NT2/D1 (cell line): ENCODE measurements around the gene SHF.

Experiments used
- DNase-seq: peaks from one replicate; pipeline ENCODE4 v3.0.0-alpha.2; 2011; ENCODE audit warnings: low read depth, low spot score
- H3K27me3 ChIP-seq: 2 replicates; pipeline ENCODE4 v1.6.0; 2011; ENCODE audit warnings: mild to moderate bottlenecking; ENCODE audit not compliant: insufficient read length, insufficient read depth
- H3K36me3 ChIP-seq: 2 replicates; pipeline ENCODE4 v1.6.1; 2011; ENCODE audit warnings: mild to moderate bottlenecking, low read length, mixed read lengths; ENCODE audit not compliant: insufficient read depth, insufficient read length
- H3K4me1 ChIP-seq: 2 replicates; pipeline ENCODE4 v1.5.1; 2011; ENCODE audit not compliant: insufficient read depth, insufficient read length
- H3K4me3 ChIP-seq: 2 replicates; pipeline ENCODE4 v1.5.1; 2011; ENCODE audit warnings: low read depth; ENCODE audit not compliant: insufficient read length
- H3K9ac ChIP-seq: 2 replicates; pipeline ENCODE4 v1.6.0; 2011; ENCODE audit warnings: low read depth; ENCODE audit not compliant: insufficient read length
- H3K9me3 ChIP-seq: 2 replicates; pipeline ENCODE4 v1.5.1; 2011; ENCODE audit warnings: mild to moderate bottlenecking, low read length; ENCODE audit not compliant: insufficient read depth
- SUZ12 ChIP-seq: IDR thresholded peaks from 2 replicates; pipeline ENCODE4 v1.6.1; 2011; ENCODE audit not compliant: insufficient read length, insufficient read depth; ENCODE audit errors: extremely low read depth
- YY1 ChIP-seq: IDR thresholded peaks from 2 replicates; pipeline ENCODE4 v1.6.1; 2011; ENCODE audit not compliant: insufficient read length, insufficient read depth
- ZNF274 ChIP-seq: IDR thresholded peaks from 2 replicates; pipeline ENCODE4 v1.6.1; 2011; ENCODE audit warnings: mild to moderate bottlenecking, low read depth, low read length

The SHF gene

DNA sequence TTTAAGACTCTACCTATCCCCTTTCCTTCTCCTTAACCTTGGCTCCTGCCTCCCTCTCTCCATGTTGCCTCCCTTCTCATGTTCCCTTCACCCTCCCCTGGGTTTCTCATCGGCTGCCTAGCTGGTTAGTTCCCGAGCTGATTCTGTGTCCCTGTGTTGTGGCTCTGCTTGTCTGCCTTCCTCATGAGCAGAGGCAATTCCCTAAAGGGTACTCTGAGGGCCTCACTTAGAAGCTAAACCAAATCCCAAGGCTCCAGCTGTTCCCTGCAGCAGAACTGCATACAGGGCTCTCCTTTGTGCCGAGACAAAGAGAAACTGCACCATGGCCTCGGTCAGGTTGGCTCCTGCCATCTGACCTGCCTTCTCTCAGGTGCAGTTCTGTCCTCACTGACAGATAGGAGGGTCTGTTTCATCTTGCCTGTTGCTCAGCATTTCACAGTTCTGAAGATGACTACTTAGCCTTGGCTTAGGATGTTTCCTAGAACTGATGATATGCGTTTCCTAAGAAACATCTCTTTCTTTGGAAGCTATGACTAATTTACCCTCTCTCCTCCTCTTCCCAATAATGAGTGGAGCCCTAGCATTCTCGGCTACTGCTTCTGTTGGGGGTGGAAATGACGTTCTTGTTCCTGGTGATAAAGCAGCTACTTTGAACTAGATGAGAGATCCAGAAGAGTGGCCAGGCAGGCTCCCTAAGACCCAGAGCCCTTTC is 30.9 kb downstream of the SHF start:
- TF ChIP-seq ZNF274 (no peak), YY1 (no peak), SUZ12 (no peak)
- no peak overlapping the region for H3K4me3 ChIP-seq
- peaks cover 6% of the 10 kb centered on the region for H3K4me1 ChIP-seq
- H3K36me3 ChIP-seq = no peaks in the 10 kb centered on the region
- no peaks in the 10 kb centered on the region for H3K9me3 ChIP-seq
- H3K27me3 ChIP-seq = no peaks in the 10 kb centered on the region
- DNase-seq = no peak
- H3K9ac ChIP-seq = no peak overlapping the region

DNA sequence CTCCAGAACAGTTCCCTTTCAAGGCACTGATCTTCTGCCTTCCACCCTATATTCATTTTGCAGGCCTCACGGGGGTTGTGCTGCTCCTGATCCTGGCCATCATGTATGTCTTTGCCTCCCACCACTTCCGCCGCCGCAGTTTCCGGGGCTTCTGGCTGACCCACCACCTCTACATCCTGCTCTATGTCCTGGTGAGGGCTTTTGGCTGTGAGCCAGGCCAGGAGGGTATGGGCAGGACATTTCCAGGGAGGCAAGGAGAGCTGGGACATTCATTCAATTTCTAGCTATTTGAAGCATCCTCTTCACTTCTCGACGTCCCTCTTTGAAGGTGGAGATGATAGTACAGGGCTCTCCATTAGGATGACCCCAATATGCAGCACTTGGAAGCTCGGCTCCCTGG is 32.0 kb downstream of the SHF start:
- DNase-seq = no peak
- no peak overlapping the region for H3K4me3 ChIP-seq
- TF ChIP-seq ZNF274 (no peak), YY1 (no peak), SUZ12 (no peak)
- H3K4me1 ChIP-seq = peaks cover 6% of the 10 kb centered on the region
- H3K9me3 ChIP-seq = no peaks in the 10 kb centered on the region
- no peak overlapping the region for H3K9ac ChIP-seq
- H3K36me3 ChIP-seq = no peaks in the 10 kb centered on the region
- no peaks in the 10 kb centered on the region for H3K27me3 ChIP-seq

DNA sequence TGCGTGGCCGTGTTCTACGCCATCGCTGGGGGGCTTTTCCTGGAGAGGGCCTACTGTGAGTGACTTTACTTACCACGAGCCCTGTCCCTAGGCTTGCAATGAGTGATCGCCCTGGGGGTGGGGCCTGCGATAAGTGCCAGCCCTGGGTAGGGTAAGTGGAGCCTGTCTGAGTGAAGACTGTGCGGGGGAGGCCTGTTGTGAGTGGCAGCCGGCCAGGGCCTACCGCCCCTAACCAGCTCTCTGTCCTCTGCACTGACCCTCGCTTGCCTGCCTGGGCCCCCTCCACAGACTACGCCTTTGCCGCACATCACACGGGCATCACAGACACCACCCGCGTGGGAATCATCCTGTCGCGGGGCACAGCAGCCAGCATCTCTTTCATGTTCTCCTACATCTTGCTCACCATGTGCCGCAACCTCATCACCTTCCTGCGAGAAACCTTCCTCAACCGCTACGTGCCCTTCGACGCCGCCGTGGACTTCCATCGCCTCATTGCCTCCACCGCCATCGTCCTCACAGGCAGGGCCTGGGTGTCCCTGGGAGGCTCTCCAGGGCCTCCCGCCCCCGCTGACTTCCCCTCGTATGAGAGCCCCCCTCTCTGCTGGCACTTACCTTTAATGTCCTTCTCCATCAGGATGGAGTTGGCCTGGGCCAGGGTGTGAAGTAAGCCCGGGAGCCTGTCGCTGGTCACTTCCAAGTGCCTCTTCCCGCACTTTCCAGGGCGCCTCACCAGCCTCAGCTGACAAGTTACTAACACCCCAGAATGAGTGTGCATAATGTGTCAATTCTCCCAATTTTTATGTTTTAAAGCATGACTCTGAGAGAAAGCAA is 35.6 kb downstream of the SHF start:
- TF ChIP-seq SUZ12 (no peak), ZNF274 (no peak), YY1 (no peak)

DNA sequence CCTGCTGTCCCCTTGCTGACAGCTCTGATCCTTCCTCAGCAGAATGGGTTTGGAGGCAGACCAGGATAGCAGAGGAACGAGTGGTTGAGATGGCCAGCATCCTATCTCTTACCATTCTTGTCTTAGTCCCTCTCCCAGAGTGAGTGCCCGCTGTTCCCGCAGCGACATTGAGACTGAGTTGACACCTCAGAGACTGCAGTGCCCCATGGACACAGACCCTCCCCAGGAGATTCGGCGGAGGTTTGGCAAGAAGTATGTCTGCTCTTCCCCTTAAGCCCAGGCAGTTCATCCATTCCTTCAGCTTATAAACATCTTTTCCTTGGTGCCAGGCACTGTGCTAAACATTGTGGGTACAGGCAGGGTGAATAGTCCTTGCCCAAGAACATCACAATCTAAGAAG is 36.8 kb downstream of the SHF start:
- no peaks in the 10 kb centered on the region for H3K36me3 ChIP-seq
- DNase-seq = no peak
- H3K4me1 ChIP-seq = no peaks in the 10 kb centered on the region
- TF ChIP-seq YY1 (no peak), SUZ12 (no peak), ZNF274 (no peak)
- H3K4me3 ChIP-seq = no peak overlapping the region
- no peaks in the 10 kb centered on the region for H3K9me3 ChIP-seq
- no peak overlapping the region for H3K9ac ChIP-seq
- H3K27me3 ChIP-seq = no peaks in the 10 kb centered on the region

More for the DNA sequence above, 35.6 kb downstream of the SHF start:
- Histone ChIP-seq H3K9ac (no peak overlapping the region), H3K27me3 (no peaks in the 10 kb centered on the region), H3K4me1 (no peaks in the 10 kb centered on the region), H3K9me3 (no peaks in the 10 kb centered on the region), H3K36me3 (no peaks in the 10 kb centered on the region), H3K4me3 (no peak overlapping the region)
- no peak for DNase-seq

DNA sequence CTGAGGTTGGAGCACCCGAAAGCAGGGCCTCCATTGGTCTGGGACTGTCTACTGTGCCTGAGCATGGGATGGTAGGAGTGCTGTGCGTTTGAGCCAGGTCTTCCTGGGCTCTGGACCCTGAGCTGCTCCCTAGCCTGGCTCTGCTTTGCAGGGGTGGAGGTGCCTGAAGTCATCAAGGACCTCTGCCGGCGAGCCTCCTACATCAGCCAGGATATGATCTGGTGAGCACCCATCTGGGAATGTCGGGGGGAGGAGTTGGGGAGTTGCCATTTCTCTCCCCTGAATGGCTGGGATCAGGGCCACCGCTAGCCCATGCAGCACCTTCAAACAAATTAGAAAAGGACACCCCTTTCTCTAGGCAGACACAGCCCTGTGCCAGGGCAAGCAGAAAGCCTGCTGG is 37.3 kb downstream of the SHF start:
- no peak overlapping the region for H3K9ac ChIP-seq
- H3K36me3 ChIP-seq = no peaks in the 10 kb centered on the region
- no peaks in the 10 kb centered on the region for H3K9me3 ChIP-seq
- H3K4me1 ChIP-seq = no peaks in the 10 kb centered on the region
- no peaks in the 10 kb centered on the region for H3K27me3 ChIP-seq
- DNase-seq = no peak
- TF ChIP-seq YY1 (no peak), SUZ12 (no peak), ZNF274 (no peak)
- H3K4me3 ChIP-seq = no peak overlapping the region

DNA sequence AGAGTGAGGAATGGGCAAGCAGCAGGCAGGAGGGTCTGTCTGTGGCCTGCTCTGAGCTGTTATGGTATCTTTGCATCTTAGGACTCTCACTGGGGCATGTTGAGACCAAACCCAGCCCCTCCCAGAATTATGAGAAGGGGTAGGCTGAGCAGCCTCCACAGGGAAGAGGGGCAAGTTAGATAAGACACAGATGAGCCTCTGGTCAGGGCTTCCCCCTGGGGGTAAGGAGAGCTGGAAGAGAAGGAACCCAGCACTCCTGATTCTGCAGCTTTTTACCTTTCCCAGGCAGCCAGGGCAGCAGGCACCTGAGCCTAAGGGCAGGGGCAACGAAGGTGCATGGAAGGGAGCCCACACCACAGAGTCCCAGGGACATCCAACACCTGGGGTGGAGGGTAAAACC is 38.7 kb downstream of the SHF start:
- H3K9ac ChIP-seq = no peak overlapping the region

More for the DNA sequence above, 38.7 kb downstream of the SHF start:
- H3K27me3 ChIP-seq = no peaks in the 10 kb centered on the region
- no peaks in the 10 kb centered on the region for H3K9me3 ChIP-seq
- DNase-seq = no peak
- H3K36me3 ChIP-seq = peaks cover 5% of the 10 kb centered on the region
- H3K4me1 ChIP-seq = no peaks in the 10 kb centered on the region
- TF ChIP-seq YY1 (no peak), SUZ12 (no peak)
- H3K4me3 ChIP-seq = no peak overlapping the region
